ENCODE results near the gene ZNF518A.
A peak's percentile ranks its signal among the peaks of the same experiment; 100 is the strongest.

The ZNF518A gene

DNA sequence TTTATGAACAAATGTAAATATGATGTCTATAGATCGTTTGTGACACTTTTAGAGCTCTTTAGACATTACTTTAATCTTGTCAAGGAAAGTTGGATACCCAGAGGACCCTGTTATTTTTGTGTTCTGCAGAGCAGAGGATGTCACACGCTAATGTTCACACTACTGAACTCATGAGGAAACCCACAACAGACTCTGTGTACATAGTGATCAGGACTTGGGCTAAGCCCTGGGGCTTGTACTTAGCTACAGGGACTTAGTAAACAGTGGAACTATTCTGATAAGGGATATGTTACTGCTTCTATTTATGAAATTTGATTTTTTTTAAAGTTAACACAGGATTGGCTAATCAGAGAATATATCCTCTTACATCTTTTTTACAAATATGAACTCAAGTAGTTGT lies 36.1 kb upstream of the ZNF518A start:
- no peaks in the 10 kb centered on the region for H3K9me3 ChIP-seq (ENCODE audit: low read depth, low read length)
- no peak for DNase-seq (ENCODE audit: low read depth, low spot score)
- no peak overlapping the region for H3K4me3 ChIP-seq
- H3K9ac ChIP-seq (ENCODE audit: insufficient read length), result no peak overlapping the region
- no peak for TF ChIP-seq EZH2 (IDR thresholded peaks at IDR 0.05)
- no peak for TF ChIP-seq FOXP2 (optimal IDR thresholded peaks at IDR 0.05; ENCODE audit: control extremely low read depth, extremely low read length, insufficient read depth)
- no peak for TF ChIP-seq POLR2AphosphoS5 (IDR thresholded peaks at IDR 0.05; ENCODE audit: borderline replicate concordance, low read depth, low read length)
- H3K27ac ChIP-seq, result no peak overlapping the region
- H3K36me3 ChIP-seq (ENCODE audit: insufficient read depth, low read length), result no peaks in the 10 kb centered on the region

GRCh38 chr10:96096958-96097357 lies 33.1 kb upstream of the ZNF518A start:
- TF ChIP-seq EZH2 (IDR thresholded peaks at IDR 0.05) (no peak), POLR2AphosphoS5 (IDR thresholded peaks at IDR 0.05; ENCODE audit: borderline replicate concordance, low read depth, low read length) (no peak), FOXP2 (optimal IDR thresholded peaks at IDR 0.05; ENCODE audit: control extremely low read depth, extremely low read length, insufficient read depth) (no peak)
- Histone ChIP-seq H3K9me3 (ENCODE audit: low read depth, low read length) (no peaks in the 10 kb centered on the region), H3K4me3 (no peak overlapping the region), H3K27ac (no peak overlapping the region), H3K36me3 (ENCODE audit: insufficient read depth, low read length) (no peaks in the 10 kb centered on the region), H3K9ac (ENCODE audit: insufficient read length) (no peak overlapping the region)
- no peak for DNase-seq (ENCODE audit: low read depth, low spot score)

GRCh38 chr10:96097865-96098264 lies 32.2 kb upstream of the ZNF518A start:
- no peak overlapping the region for H3K27ac ChIP-seq
- no peak for DNase-seq (ENCODE audit: low read depth, low spot score)
- H3K36me3 ChIP-seq (ENCODE audit: insufficient read depth, low read length), result no peaks in the 10 kb centered on the region
- H3K9ac ChIP-seq (ENCODE audit: insufficient read length), result no peak overlapping the region
- no peak overlapping the region for H3K4me3 ChIP-seq
- TF ChIP-seq FOXP2 (optimal IDR thresholded peaks at IDR 0.05; ENCODE audit: control extremely low read depth, extremely low read length, insufficient read depth) (no peak), EZH2 (IDR thresholded peaks at IDR 0.05) (no peak), POLR2AphosphoS5 (IDR thresholded peaks at IDR 0.05; ENCODE audit: borderline replicate concordance, low read depth, low read length) (no peak)
- H3K9me3 ChIP-seq (ENCODE audit: low read depth, low read length), result no peaks in the 10 kb centered on the region

- no peak for DNase-seq (ENCODE audit: low read depth, low spot score)
- Histone ChIP-seq H3K4me3 (no peak overlapping the region), H3K27ac (no peak overlapping the region), H3K9ac (ENCODE audit: insufficient read length) (no peak overlapping the region), H3K36me3 (ENCODE audit: insufficient read depth, low read length) (no peaks in the 10 kb centered on the region), H3K9me3 (ENCODE audit: low read depth, low read length) (no peaks in the 10 kb centered on the region)
- no peak for TF ChIP-seq EZH2 (IDR thresholded peaks at IDR 0.05)
- no peak for TF ChIP-seq POLR2AphosphoS5 (IDR thresholded peaks at IDR 0.05; ENCODE audit: borderline replicate concordance, low read depth, low read length)
- no peak for TF ChIP-seq FOXP2 (optimal IDR thresholded peaks at IDR 0.05; ENCODE audit: control extremely low read depth, extremely low read length, insufficient read depth)
Measured at GRCh38 chr10:96107623-96108038, 22.5 kb upstream of the ZNF518A start.

DNA sequence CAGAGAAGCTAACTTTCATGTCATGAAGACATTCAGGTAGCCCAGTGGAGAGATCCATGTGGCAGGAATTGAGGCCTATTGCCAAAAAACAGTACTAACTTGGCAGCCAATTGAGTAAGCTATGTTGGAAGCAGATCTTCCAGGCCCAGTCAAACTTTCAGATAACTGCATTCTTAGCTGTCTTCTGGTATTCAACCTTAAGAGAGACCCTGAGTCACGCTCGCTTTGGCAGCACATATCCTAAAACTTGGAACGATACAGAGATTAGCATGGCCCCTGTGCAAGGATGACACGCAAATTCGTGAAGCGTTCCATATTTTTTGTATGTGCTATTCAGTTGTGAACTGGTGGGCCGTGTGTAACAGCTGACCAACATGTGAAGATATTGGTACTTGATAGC lies 17.6 kb upstream of the ZNF518A start:
- no peak for TF ChIP-seq FOXP2 (optimal IDR thresholded peaks at IDR 0.05; ENCODE audit: control extremely low read depth, extremely low read length, insufficient read depth)
- no peak for TF ChIP-seq POLR2AphosphoS5 (IDR thresholded peaks at IDR 0.05; ENCODE audit: borderline replicate concordance, low read depth, low read length)
- no peak for TF ChIP-seq EZH2 (IDR thresholded peaks at IDR 0.05)
- H3K9me3 ChIP-seq (ENCODE audit: low read depth, low read length), result no peaks in the 10 kb centered on the region
- H3K36me3 ChIP-seq (ENCODE audit: insufficient read depth, low read length), result no peaks in the 10 kb centered on the region
- no peak overlapping the region for H3K9ac ChIP-seq (ENCODE audit: insufficient read length)
- H3K4me3 ChIP-seq, result no peak overlapping the region
- DNase-seq (ENCODE audit: low read depth, low spot score), result no peak
- H3K27ac ChIP-seq, result no peak overlapping the region

DNA sequence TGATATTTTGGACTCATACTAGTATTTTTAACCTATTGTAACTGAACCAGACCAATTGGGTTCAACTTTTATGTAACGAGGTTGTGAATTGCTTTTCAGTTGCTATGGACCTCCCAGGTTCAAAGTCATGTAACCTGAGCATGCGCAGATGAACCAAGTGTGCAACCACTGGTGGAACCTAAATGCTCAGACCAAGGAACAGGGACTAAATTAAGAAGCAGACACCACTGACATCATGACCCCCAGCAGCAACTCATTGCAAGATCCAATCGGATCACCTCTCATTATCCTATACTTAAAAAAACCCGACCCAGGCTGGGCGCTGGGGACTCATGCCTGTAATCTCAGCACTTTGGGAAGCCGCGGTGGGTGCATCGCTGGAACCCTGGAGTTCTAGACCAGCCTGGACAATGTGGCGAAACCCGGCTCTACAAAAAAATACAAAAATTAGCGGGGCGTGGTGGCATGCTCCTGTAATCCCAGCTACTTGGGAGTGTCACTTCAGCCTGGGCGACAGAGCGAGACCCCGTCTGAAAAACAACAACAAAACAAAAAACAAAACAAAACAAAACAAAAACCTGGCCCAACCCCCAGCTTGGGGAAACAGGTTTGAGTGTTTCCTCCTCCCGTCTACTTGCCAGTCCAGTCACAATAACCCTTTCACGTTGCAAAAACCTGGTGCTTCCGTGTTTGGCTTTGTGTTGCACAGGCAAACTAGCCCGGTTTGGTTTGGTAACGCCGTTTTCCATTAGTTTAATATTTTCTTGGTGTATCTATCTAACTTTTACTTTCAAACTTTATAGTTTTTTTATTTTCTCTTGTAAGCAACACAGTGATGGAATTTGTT lies 11.3 kb upstream of the ZNF518A start:
- Histone ChIP-seq H3K9ac (ENCODE audit: insufficient read length) (no peak overlapping the region), H3K4me3 (no peak overlapping the region), H3K27ac (no peak overlapping the region), H3K36me3 (ENCODE audit: insufficient read depth, low read length) (no peaks in the 10 kb centered on the region), H3K9me3 (ENCODE audit: low read depth, low read length) (no peaks in the 10 kb centered on the region)
- no peak for DNase-seq (ENCODE audit: low read depth, low spot score)
- no peak for TF ChIP-seq FOXP2 (optimal IDR thresholded peaks at IDR 0.05; ENCODE audit: control extremely low read depth, extremely low read length, insufficient read depth)
- TF ChIP-seq EZH2 (IDR thresholded peaks at IDR 0.05), result no peak
- no peak for TF ChIP-seq POLR2AphosphoS5 (IDR thresholded peaks at IDR 0.05; ENCODE audit: borderline replicate concordance, low read depth, low read length)

DNA sequence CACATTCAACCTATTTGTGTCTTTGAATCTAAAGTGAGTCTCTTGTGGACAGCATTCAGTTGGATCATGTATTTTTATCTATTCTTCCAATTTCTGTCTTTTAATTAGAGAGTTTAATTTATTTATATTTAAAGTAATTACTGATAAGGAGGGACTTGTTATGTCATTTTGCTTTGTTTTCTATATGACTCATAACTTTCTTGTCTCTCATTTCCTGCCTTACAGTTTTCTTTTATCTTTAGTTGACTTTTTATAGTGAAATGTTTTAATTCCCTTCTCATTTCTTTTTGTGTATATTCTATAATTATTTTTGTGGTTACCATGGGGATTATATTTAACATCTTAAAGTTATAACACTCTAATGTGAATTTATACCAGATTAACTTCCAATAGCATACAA lies 7.3 kb upstream of the ZNF518A start:
- H3K9ac ChIP-seq (ENCODE audit: insufficient read length), result no peak overlapping the region
- H3K27ac ChIP-seq, result no peak overlapping the region
- DNase-seq (ENCODE audit: low read depth, low spot score), result no peak
- TF ChIP-seq POLR2AphosphoS5 (IDR thresholded peaks at IDR 0.05; ENCODE audit: borderline replicate concordance, low read depth, low read length) (no peak), FOXP2 (optimal IDR thresholded peaks at IDR 0.05; ENCODE audit: control extremely low read depth, extremely low read length, insufficient read depth) (no peak), EZH2 (IDR thresholded peaks at IDR 0.05) (no peak)
- no peaks in the 10 kb centered on the region for H3K9me3 ChIP-seq (ENCODE audit: low read depth, low read length)
- H3K36me3 ChIP-seq (ENCODE audit: insufficient read depth, low read length), result no peaks in the 10 kb centered on the region
- H3K4me3 ChIP-seq, result no peak overlapping the region

DNA sequence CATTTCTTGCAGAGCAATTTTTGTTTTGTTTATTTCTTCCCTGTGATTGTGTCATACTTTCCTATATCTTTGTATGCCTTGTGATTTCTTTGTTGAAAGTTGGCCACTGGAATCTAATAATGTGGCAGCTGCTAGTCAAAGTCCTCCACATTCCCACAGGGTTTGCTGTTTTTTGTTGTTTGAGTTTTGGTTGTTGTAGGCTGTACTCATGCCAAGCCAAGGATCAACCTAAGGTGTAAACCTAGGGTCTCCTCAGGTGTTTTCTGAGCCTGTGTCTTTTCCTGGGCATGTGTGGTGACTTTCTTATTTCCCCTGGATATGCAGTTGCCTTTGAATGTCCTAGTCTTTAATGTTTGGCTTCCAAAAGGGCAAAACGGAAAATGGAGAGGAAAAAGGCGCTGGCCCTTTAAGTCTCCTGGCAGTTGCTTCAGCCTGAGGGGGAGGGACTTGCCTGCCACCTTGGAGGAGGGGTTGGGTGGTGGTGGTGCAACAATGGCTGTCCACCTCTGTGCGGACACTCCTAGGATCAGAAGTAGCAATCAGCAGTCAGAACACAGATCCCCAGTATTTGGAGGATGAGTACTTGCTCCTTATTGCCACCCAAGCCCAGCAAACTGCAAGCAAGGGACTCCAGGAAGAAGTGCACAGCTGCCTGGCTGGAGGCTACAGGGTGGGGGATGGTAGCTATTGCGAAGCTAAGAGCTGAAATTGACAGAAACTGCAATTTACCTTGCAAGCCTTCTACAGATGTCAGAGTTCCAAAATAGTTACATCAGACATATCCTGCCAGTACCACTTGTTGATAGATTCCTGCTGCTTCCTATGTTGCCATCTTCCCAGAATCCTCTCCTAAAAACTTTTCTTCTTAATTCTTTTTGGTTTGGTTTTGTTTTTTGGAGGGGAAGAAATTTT lies 5.6 kb upstream of the ZNF518A start:
- Histone ChIP-seq H3K9me3 (ENCODE audit: low read depth, low read length) (no peaks in the 10 kb centered on the region), H3K27ac (0 out of 2 replicates have a peak overlapping the region, but pooled peaks have one; percentile 13), H3K9ac (ENCODE audit: insufficient read length) (no peak overlapping the region), H3K4me3 (peak overlapping the region; percentile 26; the same call in 1 of the 2 replicates), H3K36me3 (ENCODE audit: insufficient read depth, low read length) (no peaks in the 10 kb centered on the region)
- no peak for DNase-seq (ENCODE audit: low read depth, low spot score)
- TF ChIP-seq FOXP2 (optimal IDR thresholded peaks at IDR 0.05; ENCODE audit: control extremely low read depth, extremely low read length, insufficient read depth) (no peak), POLR2AphosphoS5 (IDR thresholded peaks at IDR 0.05; ENCODE audit: borderline replicate concordance, low read depth, low read length) (no peak), EZH2 (IDR thresholded peaks at IDR 0.05) (no peak)

Data from SK-N-MC (cell line).